Astrocyte (in vitro differentiated cells and primary cell): ENCODE results near the gene MAP1B. TPM values are rescaled to one million over a fixed set of nuclear protein-coding genes. Genes with fewer than 3 reads are reported as not detected.
"Not testable (repeated sequence)": the region's sequence is repeated elsewhere in the genome, so short reads cannot be mapped to it uniquely, and the experiment has no call there.

Experiments used
- DNase-seq: peaks from one replicate; pipeline ENCODE4 v3.0.0-alpha.2; 2010; ENCODE audit warnings: low read depth
- FAIRE-seq: peaks from 2 replicates; lab custom pipeline; 2011; peaks lifted over from hg19 to GRCh38; lab: Jason Lieb, UNC
- H2AFZ ChIP-seq: 2 replicates; pipeline ENCODE4 v1.6.0; 2012; ENCODE audit warnings: low read depth, low read length, inconsistent platforms
- H3K27ac ChIP-seq: 2 replicates; pipeline ENCODE4 v1.5.1; 2011; ENCODE audit warnings: low read depth, low read length, inconsistent platforms
- H3K27me3 ChIP-seq: 2 replicates; pipeline ENCODE4 v1.6.0; 2011; ENCODE audit warnings: low read length, inconsistent platforms; ENCODE audit not compliant: insufficient read depth
- H3K36me3 ChIP-seq: 2 replicates; pipeline ENCODE4 v1.5.1; 2011; ENCODE audit warnings: low read length, inconsistent platforms; ENCODE audit not compliant: insufficient read depth
- H3K4me1 ChIP-seq: 2 replicates; pipeline ENCODE4 v1.5.1; 2011; ENCODE audit warnings: low read length, inconsistent platforms; ENCODE audit not compliant: insufficient read depth
- H3K4me2 ChIP-seq: 2 replicates; pipeline ENCODE4 v1.6.0; 2012; ENCODE audit warnings: low read length, inconsistent platforms
- H3K4me3 ChIP-seq: 2 replicates; pipeline ENCODE4 v1.5.1; 2011; ENCODE audit warnings: low read depth, mild to moderate bottlenecking, low read length, inconsistent platforms; ENCODE audit not compliant: insufficient read depth
- H3K79me2 ChIP-seq: 2 replicates; pipeline ENCODE4 v1.6.0; 2012; ENCODE audit warnings: mild to moderate bottlenecking, low read length, inconsistent platforms; ENCODE audit not compliant: insufficient read depth
- H3K9ac ChIP-seq: 2 replicates; pipeline ENCODE4 v1.6.0; 2012; ENCODE audit warnings: mild to moderate bottlenecking, low read length, inconsistent platforms
- H3K9me3 ChIP-seq: 2 replicates; pipeline ENCODE4 v1.5.1; 2012; ENCODE audit warnings: low read depth, mild to moderate bottlenecking, low read length, inconsistent platforms; ENCODE audit not compliant: insufficient read depth
- H4K20me1 ChIP-seq: 2 replicates; pipeline ENCODE4 v1.6.0; 2012; ENCODE audit warnings: low read length, inconsistent platforms; ENCODE audit not compliant: insufficient read depth
- H3K27ac Mint-ChIP-seq: one replicate; pipeline ENCODE4 v1.8.0; 2021; ENCODE audit warnings: mild to moderate bottlenecking, mixed read lengths; ENCODE audit not compliant: unreplicated experiment
- H3K27me3 Mint-ChIP-seq: one replicate; pipeline ENCODE4 v1.8.0; 2021; ENCODE audit warnings: low read depth, mixed read lengths; ENCODE audit not compliant: unreplicated experiment
- H3K36me3 Mint-ChIP-seq: one replicate; pipeline ENCODE4 v1.8.0; 2021; ENCODE audit warnings: low read depth, mixed read lengths; ENCODE audit not compliant: unreplicated experiment
- H3K4me1 Mint-ChIP-seq: one replicate; pipeline ENCODE4 v1.8.0; 2021; ENCODE audit warnings: low read depth, mixed read lengths; ENCODE audit not compliant: unreplicated experiment
- H3K4me3 Mint-ChIP-seq: one replicate; pipeline ENCODE4 v1.8.0; 2021; ENCODE audit warnings: mild to moderate bottlenecking, moderate library complexity, mixed read lengths; ENCODE audit not compliant: unreplicated experiment
- H3K9me3 Mint-ChIP-seq: one replicate; pipeline ENCODE4 v1.8.0; 2021; ENCODE audit warnings: mild to moderate bottlenecking, mixed read lengths; ENCODE audit not compliant: unreplicated experiment
- EZH2 ChIP-seq: IDR thresholded peaks from 2 replicates; pipeline ENCODE4 v1.6.1; 2012; ENCODE audit warnings: mild to moderate bottlenecking, low read length, inconsistent platforms; ENCODE audit not compliant: insufficient read depth
- total RNA-seq: library from RNA; stranded (reverse); gene quantifications from 2 replicates; pipeline ENCODE4 v1.2.1, GENCODE V29; 2021
- TF ChIP-seq, protein P1 (sequence below): IDR thresholded peaks from 2 replicates; pipeline ENCODE4 v1.5.1; 2011; ENCODE audit warnings: low read depth, mild to moderate bottlenecking, inconsistent platforms, low read length, moderate library complexity; ENCODE audit not compliant: insufficient read depth

Gene MAP1B
- total RNA-seq, 1 donor from 2014 or later, result 476 TPM

DNA sequence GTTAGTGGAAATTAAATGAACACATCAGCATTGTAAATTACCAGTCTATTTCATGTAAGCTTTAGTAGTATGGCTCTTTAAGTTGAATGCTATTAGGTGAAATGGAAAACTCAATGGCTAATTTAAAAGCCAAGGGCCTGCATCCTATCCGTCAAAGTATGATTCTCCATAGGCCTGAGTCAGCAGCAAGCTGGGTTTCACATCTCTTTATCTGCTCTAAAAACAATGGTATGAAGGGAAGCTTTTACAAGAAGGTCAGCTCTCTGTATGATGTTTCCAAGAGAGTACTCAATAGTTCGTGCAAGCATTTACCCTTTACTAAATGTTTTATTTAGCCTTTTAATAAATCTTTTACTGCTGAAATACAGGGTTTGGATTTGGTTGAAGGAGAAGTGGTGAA lies 62.8 kb downstream of the MAP1B start:
- no peaks in the 10 kb centered on the region for H3K27me3 Mint-ChIP-seq

DNA sequence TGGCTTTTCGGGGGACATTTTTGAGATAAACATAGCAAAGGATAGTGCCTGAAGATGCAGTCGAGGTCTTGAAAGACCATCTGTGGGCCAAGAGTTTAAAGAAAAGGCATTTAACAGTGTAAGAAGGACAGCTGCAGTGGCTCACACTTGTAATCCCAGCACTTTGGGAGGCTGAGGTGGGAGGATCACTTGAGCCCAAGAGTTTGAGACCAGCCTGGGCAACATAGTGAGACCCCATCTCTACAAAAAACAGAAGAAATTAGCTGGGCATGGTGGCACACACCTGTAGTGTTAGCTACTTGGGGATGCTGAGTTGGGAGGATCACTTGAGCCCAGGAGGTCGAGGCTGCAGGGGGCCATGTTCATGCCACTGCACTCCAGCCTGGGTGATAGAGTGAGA lies 63.9 kb downstream of the MAP1B start:
- not testable (repeated sequence) for H3K4me3 ChIP-seq, H3K27me3 Mint-ChIP-seq, H3K27ac ChIP-seq, H3K9ac ChIP-seq, H3K9me3 ChIP-seq, H2AFZ ChIP-seq, H3K9me3 Mint-ChIP-seq, H3K4me3 Mint-ChIP-seq, DNase-seq, H3K27me3 ChIP-seq, H3K4me2 ChIP-seq, FAIRE-seq
- peaks cover 16% of the 10 kb centered on the region for H3K36me3 ChIP-seq
- Mint-ChIP-seq H3K36me3 (peaks cover 14% of the 10 kb centered on the region), H3K4me1 (peaks cover 15% of the 10 kb centered on the region), H3K27ac (peak overlapping the region; percentile 24)
- peaks cover 97% of the 10 kb centered on the region for H3K79me2 ChIP-seq
- peaks cover 13% of the 10 kb centered on the region for H3K4me1 ChIP-seq
- peaks cover 80% of the 10 kb centered on the region for H4K20me1 ChIP-seq

More for the DNA sequence above, 62.8 kb downstream of the MAP1B start:
- no peak overlapping the region for H3K27ac ChIP-seq
- peaks cover 22% of the 10 kb centered on the region for H3K4me1 ChIP-seq
- H3K4me2 ChIP-seq, result no peak overlapping the region
- peaks cover 86% of the 10 kb centered on the region for H4K20me1 ChIP-seq
- peaks cover 16% of the 10 kb centered on the region for H3K4me1 Mint-ChIP-seq
- H3K36me3 ChIP-seq, result peaks cover 12% of the 10 kb centered on the region
- TF ChIP-seq EZH2, result no peak
- TF ChIP-seq, protein P1, sequence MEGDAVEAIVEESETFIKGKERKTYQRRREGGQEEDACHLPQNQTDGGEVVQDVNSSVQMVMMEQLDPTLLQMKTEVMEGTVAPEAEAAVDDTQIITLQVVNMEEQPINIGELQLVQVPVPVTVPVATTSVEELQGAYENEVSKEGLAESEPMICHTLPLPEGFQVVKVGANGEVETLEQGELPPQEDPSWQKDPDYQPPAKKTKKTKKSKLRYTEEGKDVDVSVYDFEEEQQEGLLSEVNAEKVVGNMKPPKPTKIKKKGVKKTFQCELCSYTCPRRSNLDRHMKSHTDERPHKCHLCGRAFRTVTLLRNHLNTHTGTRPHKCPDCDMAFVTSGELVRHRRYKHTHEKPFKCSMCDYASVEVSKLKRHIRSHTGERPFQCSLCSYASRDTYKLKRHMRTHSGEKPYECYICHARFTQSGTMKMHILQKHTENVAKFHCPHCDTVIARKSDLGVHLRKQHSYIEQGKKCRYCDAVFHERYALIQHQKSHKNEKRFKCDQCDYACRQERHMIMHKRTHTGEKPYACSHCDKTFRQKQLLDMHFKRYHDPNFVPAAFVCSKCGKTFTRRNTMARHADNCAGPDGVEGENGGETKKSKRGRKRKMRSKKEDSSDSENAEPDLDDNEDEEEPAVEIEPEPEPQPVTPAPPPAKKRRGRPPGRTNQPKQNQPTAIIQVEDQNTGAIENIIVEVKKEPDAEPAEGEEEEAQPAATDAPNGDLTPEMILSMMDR, result no peak
- H3K9me3 Mint-ChIP-seq, result no peaks in the 10 kb centered on the region
- no peak overlapping the region for H3K9ac ChIP-seq
- H3K4me3 Mint-ChIP-seq, result no peak overlapping the region
- H3K79me2 ChIP-seq, result peaks cover 97% of the 10 kb centered on the region
- no peaks in the 10 kb centered on the region for H3K27me3 ChIP-seq
- H3K27ac Mint-ChIP-seq, result no peak overlapping the region
- H3K36me3 Mint-ChIP-seq, result peaks cover 11% of the 10 kb centered on the region
- peak; percentile 37 for DNase-seq
- H2AFZ ChIP-seq, result no peak overlapping the region
- H3K4me3 ChIP-seq, result no peak overlapping the region
- no peaks in the 10 kb centered on the region for H3K9me3 ChIP-seq
- FAIRE-seq, result no peak

DNA sequence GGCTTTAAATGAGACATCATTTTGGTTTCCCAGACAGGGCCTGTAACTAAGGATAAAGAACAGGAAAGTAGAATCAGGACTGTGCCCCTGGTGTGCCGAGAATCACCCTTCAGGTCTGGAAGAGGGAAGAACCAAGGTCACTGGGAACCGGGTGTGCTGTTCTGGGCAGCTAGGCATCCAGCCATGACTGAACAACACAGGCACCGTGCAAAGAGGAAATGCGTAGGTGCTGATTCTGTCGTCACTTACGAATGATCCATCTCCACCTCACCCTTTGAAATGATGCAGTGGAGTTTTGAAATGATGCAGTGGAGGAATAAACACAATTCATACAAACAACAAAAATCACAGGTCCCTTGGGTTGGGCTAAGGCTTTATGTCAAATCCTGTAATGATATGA lies 64.4 kb downstream of the MAP1B start:
- Histone ChIP-seq H3K9ac (no peak overlapping the region), H3K79me2 (peaks cover 97% of the 10 kb centered on the region), H2AFZ (no peak overlapping the region), H4K20me1 (peaks cover 80% of the 10 kb centered on the region), H3K36me3 (peaks cover 21% of the 10 kb centered on the region), H3K4me3 (no peak overlapping the region), H3K4me1 (peaks cover 8% of the 10 kb centered on the region), H3K27me3 (no peaks in the 10 kb centered on the region), H3K9me3 (no peaks in the 10 kb centered on the region), H3K4me2 (no peak overlapping the region), H3K27ac (no peak overlapping the region)
- peak overlapping the region; percentile 24 for H3K27ac Mint-ChIP-seq
- DNase-seq (no peak), FAIRE-seq (no peak)
- H3K4me3 Mint-ChIP-seq, result no peak overlapping the region
- TF ChIP-seq, protein P1, result no peak
- TF ChIP-seq EZH2, result no peak
- no peaks in the 10 kb centered on the region for H3K9me3 Mint-ChIP-seq
- H3K4me1 Mint-ChIP-seq, result peaks cover 14% of the 10 kb centered on the region
- H3K27me3 Mint-ChIP-seq, result no peaks in the 10 kb centered on the region
- peaks cover 16% of the 10 kb centered on the region for H3K36me3 Mint-ChIP-seq
